HG02610 (cell line): Measurements from ENCODE around the gene WNK3.

Experiments used
- ATAC-seq: cut with Tn5 transposase; IDR thresholded peaks from one replicate; pipeline ENCODE4 v1.9.1; 2021; ENCODE audit warnings: mild to moderate bottlenecking, moderate library complexity; ENCODE audit not compliant: unreplicated experiment

The WNK3 gene

GRCh38 chrX:54246866-54247265, 111.0 kb downstream of the WNK3 start:
- ATAC-seq: no peak

GRCh38 chrX:54238588-54238987, 119.3 kb downstream of the WNK3 start:
- no peak for ATAC-seq

- no peak for ATAC-seq
Measured at GRCh38 chrX:54237014-54237413, 120.8 kb downstream of the WNK3 start.

- no peak for ATAC-seq
Measured at GRCh38 chrX:54230435-54231148, 127.3 kb downstream of the WNK3 start.

GRCh38 chrX:54223581-54223980, 134.3 kb downstream of the WNK3 start:
- ATAC-seq: no peak

- ATAC-seq: no peak
Measured at GRCh38 chrX:54213603-54214002, 144.2 kb downstream of the WNK3 start.

- ATAC-seq: no peak
Measured at GRCh38 chrX:54208531-54208930, 149.3 kb downstream of the WNK3 start.

- no peak for ATAC-seq
Measured at GRCh38 chrX:54198262-54198661, 159.6 kb downstream of the WNK3 start.

GRCh38 chrX:54194982-54195588, 162.8 kb downstream of the WNK3 start:
- ATAC-seq: no peak

GRCh38 chrX:54193085-54193821, 164.6 kb downstream of the WNK3 start:
- no peak for ATAC-seq

GRCh38 chrX:54184474-54184873, 173.4 kb downstream of the WNK3 start:
- ATAC-seq: no peak

- peak; percentile 37 for ATAC-seq
Measured at GRCh38 chrX:54182864-54183613, 174.8 kb downstream of the WNK3 start, which contains the start of gene FAM120C. Gene FAM120C, minus strand, starts transcription at chrX:54183254. Its CDS starts 56 bp downstream, at chrX:54183198.

GRCh38 chrX:54182194-54182863, 175.5 kb downstream of the WNK3 start:
- peak; percentile 69 for ATAC-seq

GRCh38 chrX:54181202-54181953, 176.5 kb downstream of the WNK3 start:
- no peak for ATAC-seq

- ATAC-seq: no peak
Measured at GRCh38 chrX:54180403-54180802, 177.4 kb downstream of the WNK3 start.

GRCh38 chrX:54178100-54178940, 179.5 kb downstream of the WNK3 start:
- peak; percentile 51 for ATAC-seq

- ATAC-seq: no peak
Measured at GRCh38 chrX:54177306-54177705, 180.5 kb downstream of the WNK3 start.

GRCh38 chrX:54173791-54174190, 184.1 kb downstream of the WNK3 start:
- ATAC-seq: no peak

GRCh38 chrX:54172455-54172854, 185.4 kb downstream of the WNK3 start:
- no peak for ATAC-seq
